K562 (cell line): ENCODE results near the gene ISG20L2. TPM values are rescaled to one million over a fixed set of nuclear protein-coding genes. Genes with fewer than 3 reads are reported as not detected.

Experiments
- BCL6 ChIP-seq: fragments of 250-450 bp; sonication (Bioruptor Pico); IDR thresholded peaks from 2 replicates; pipeline ENCODE4 v1.4.0; 2020
- E4F1 ChIP-seq: fragments of 250-450 bp; sonication (Bioruptor Pico); IDR thresholded peaks from 2 replicates; pipeline ENCODE4 v1.5.0; 2021; ENCODE audit warnings: mild to moderate bottlenecking, borderline replicate concordance
- FOXJ3 ChIP-seq: sonication (generic); formaldehyde crosslinking; IDR thresholded peaks from 2 replicates; pipeline ENCODE4 v1.4.0; 2020; ENCODE audit warnings: mild to moderate bottlenecking, missing genetic modification reagents
- MBD2 ChIP-seq: sonication (generic); IDR thresholded peaks from 2 replicates; pipeline ENCODE4 v1.6.1; 2016; ENCODE audit warnings: low read depth, borderline replicate concordance
- MEF2A ChIP-seq: IDR thresholded peaks from 2 replicates; pipeline ENCODE4 v1.6.1; 2011; ENCODE audit warnings: low read depth, mild to moderate bottlenecking, low read length, moderate library complexity; ENCODE audit not compliant: control insufficient read depth
- PRDM10 ChIP-seq: fragments of 450-650 bp; IDR thresholded peaks from 2 replicates; pipeline ENCODE4 v1.6.1; 2018; ENCODE audit not compliant: partially characterized antibody
- RREB1 ChIP-seq: fragments of 250-450 bp; sonication (Bioruptor Pico); IDR thresholded peaks from 2 replicates; pipeline ENCODE4 v1.4.0; 2020
- TSHZ1 ChIP-seq: fragments of 250-450 bp; sonication (Bioruptor Pico); IDR thresholded peaks from 2 replicates; pipeline ENCODE4 v1.4.0; 2020; ENCODE audit warnings: mild to moderate bottlenecking, moderate library complexity
- ZNF324 ChIP-seq: fragments of 250-450 bp; sonication (Bioruptor Pico); IDR thresholded peaks from 2 replicates; pipeline ENCODE4 v1.4.0; 2020; ENCODE audit warnings: mild to moderate bottlenecking
- ZNF75A ChIP-seq: fragments of 450-650 bp; formaldehyde crosslinking; IDR thresholded peaks from 2 replicates; pipeline ENCODE4 v1.4.0; 2020; ENCODE audit warnings: mild to moderate bottlenecking
- polyA plus RNA-seq, 8 experiments: library from polyadenylated mRNA; depleted of rRNA in 4 of 8; stranded (reverse) in 5 of 8; unstranded in 3 of 8; fragments of >200 nt; fragmentation: Nextera tagmentation in 2 of 8; fragmentation: Illumina TruSeq in 1 of 8; extraction: Ambion mirVana in 2 of 8; extraction: Trizol in 1 of 8; gene quantifications; 2 replicates each; pipeline versions ENCODE4 v1.2.1 to v1.2.3, GENCODE V29; 2011 to 2014; ENCODE audit warnings: inconsistent platforms in 1 of 8, missing spikeins in 1 of 8
- total RNA-seq, 7 experiments: library from RNA; depleted of rRNA in 6 of 7; stranded (reverse); fragments of >200 nt in 6 of 7; fragmentation: Illumina TruSeq in 2 of 7; extraction: Trizol in 2 of 7; gene quantifications; 2 replicates each; pipeline versions ENCODE4 v1.2.1 to v1.2.3, GENCODE V29; 2011 to 2021; ENCODE audit warnings: low replicate concordance in 1 of 7

ISG20L2 gene
- total and polyA plus RNA-seq, 9 of the 15 experiments (the other 6 are each of a cell fraction or from before 2014, with no cell fraction given) = 21.3 to 130 (median 50.3) TPM

- TF ChIP-seq E4F1 (no peak), TSHZ1 (no peak), RREB1 (CRISPR knock-in tag) (no peak), PRDM10 (no peak), BCL6 (CRISPR knock-in tag) (peak; percentile 53; the same call in 1 of the 2 replicates), MBD2 (peak; percentile 95), FOXJ3 (CRISPR knock-in tag) (no peak), ZNF324 (CRISPR knock-in tag) (no peak), MEF2A (no peak), ZNF75A (CRISPR knock-in tag) (no peak)
Measured at GRCh38 chr1:156767101-156767878, 38.7 kb upstream of the ISG20L2 start, which contains the start of gene PRCC (continued).
